ENCODE results near the gene C1QL4. TPM values are rescaled to one million over a fixed set of nuclear protein-coding genes. Genes with fewer than 3 reads are reported as not detected.
A peak's percentile ranks its signal among the peaks of the same experiment; 100 is the strongest.

The C1QL4 gene
- polyA plus RNA-seq, 2 of the 4 experiments (the other 2 are of a cell fraction), result 1.5 to 2.8 TPM

DNA sequence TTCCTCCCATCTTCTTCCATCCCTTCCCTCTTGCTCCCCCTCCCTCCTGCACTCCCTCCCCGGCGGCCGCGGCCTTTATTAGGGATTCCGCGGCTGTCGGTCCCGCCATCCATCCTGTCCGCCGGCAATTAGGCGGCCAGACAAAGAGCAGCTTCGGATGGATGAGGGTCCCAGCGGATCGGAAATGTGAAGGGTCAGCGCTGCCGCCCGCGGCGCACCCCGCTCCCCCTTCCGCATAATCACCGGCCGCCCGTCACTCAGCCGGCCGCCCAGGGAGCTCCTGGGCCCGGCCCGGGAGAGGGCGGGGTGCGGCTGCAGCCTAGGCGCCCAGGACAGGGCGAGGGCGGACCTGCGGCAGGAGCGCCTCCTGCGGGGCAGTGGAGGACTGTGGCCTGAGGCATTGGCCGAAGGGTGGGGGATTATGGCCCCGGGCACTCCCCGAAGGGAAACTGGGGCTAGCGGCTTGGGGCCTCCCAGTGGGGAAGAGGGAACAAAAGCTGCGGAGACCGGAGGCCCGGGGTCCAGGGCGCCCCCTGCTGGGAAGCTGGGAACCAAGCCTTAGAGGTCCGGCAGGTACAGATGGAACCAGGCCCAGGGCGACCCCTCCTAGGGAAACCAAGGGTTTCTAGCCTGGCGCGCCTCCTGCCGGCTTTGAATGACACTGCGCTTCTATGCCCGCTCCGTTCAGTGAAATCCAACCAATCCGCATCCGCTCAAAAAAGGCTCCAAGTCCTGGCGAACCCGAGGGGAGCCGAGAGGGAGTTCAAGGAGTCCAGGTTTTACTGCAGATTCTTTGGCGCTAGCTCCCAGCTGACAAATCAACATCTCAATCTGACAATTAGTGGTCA lies 5.3 kb upstream of the C1QL4 start (continued):
- TF ChIP-seq CTCF (IDR thresholded peaks at IDR 0.05) (peak; percentile 98), CHD4 (IDR thresholded peaks at IDR 0.05; ENCODE audit: borderline replicate concordance) (no peak), MAFK (IDR thresholded peaks at IDR 0.05; ENCODE audit: partially characterized antibody) (peak; percentile 17), SMC3 (IDR thresholded peaks at IDR 0.05) (peak; percentile 80), ZSCAN20 (CRISPR knock-in tag; IDR thresholded peaks at IDR 0.05) (no peak)

DNA sequence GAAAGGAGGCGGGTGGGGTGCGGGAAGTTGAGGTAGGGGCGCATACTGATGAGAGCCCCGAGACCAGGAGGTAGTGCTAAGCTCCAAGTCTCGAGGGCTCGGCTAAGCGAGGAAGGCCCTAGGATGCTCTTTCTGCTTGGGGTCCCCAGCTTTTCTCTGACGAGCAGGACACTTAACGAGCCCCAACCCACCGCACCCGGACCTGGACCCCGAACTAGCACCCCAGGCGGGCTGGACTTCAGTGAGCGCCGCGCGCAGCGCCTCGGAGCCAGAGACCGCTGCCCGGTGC lies 4.7 kb upstream of the C1QL4 start:
- TF ChIP-seq BCL3 (IDR thresholded peaks at IDR 0.05) (no peak), POLR2AphosphoS2 (conservative IDR thresholded peaks at IDR 0.05; ENCODE audit: low read length) (no peak), CEBPB (IDR thresholded peaks at IDR 0.05) (no peak), RNF2 (IDR thresholded peaks at IDR 0.05; ENCODE audit: borderline replicate concordance, low read depth) (no peak), ESRRA (IDR thresholded peaks at IDR 0.05; ENCODE audit: borderline replicate concordance, low read length) (no peak), EHF (CRISPR knock-in tag; IDR thresholded peaks at IDR 0.05) (no peak), SMC3 (IDR thresholded peaks at IDR 0.05) (no peak), TFCP2L1 (CRISPR knock-in tag; IDR thresholded peaks at IDR 0.05) (no peak), FOXS1 (CRISPR knock-in tag; IDR thresholded peaks at IDR 0.05) (no peak), MYC (IDR thresholded peaks at IDR 0.05; ENCODE audit: borderline replicate concordance, low read length) (no peak), ZC3H11A (IDR thresholded peaks at IDR 0.05) (no peak), RAD21 (conservative IDR thresholded peaks at IDR 0.05 in 1 of 2, IDR thresholded peaks at IDR 0.05 in 1 of 2) (no peak), HOXB13 (CRISPR knock-in tag; IDR thresholded peaks at IDR 0.05; ENCODE audit: low read depth) (no peak)
- TF ChIP-seq, protein P1, sequence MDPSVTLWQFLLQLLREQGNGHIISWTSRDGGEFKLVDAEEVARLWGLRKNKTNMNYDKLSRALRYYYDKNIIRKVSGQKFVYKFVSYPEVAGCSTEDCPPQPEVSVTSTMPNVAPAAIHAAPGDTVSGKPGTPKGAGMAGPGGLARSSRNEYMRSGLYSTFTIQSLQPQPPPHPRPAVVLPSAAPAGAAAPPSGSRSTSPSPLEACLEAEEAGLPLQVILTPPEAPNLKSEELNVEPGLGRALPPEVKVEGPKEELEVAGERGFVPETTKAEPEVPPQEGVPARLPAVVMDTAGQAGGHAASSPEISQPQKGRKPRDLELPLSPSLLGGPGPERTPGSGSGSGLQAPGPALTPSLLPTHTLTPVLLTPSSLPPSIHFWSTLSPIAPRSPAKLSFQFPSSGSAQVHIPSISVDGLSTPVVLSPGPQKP (IDR thresholded peaks at IDR 0.05; ENCODE audit: low read depth, low read length), result no peak
- H3K4me3 ChIP-seq, result peak overlapping the region; percentile 48; the same call in 2 of the 3 replicates
- DNase-seq (ENCODE audit: low read depth in 1 of 2, low spot score in 1 of 2) (no peak), FAIRE-seq (no peak), ATAC-seq (no peak)
- WGBS (ENCODE audit: missing lambda C conversion rate), result 90% methylated on average over 21 of the region's 21 CpGs
- peak overlapping the region; percentile 99 for H3K4me2 ChIP-seq
- peaks cover 37% of the 10 kb centered on the region for H3K4me1 ChIP-seq
- POLR2A ChIA-PET, result interaction anchor here (1.2 to 2.8 kb wide), 3 partner anchors 19 to 75 kb away, joined by 4 to 17 read pairs (median 6); partner anchors contain the start of genes SPATS2 and TROAP
- CTCF ChIA-PET, result interaction anchor here (0.5 to 4.0 kb wide), 53 partner anchors 10 to 314 kb away, joined by 3 to 164 read pairs (median 6); partner anchors contain the start of genes PRPH, SPATS2 and TROAP
- H3K9me3 ChIP-seq, result no peaks in the 10 kb centered on the region
- peak overlapping the region; percentile 72 to 86; a peak in 3 of 6 replicates for H3K27ac ChIP-seq
